CD4-positive, alpha-beta T cell treated with Interleukin-6 for 4 hours (primary cell): ENCODE measurements around the gene LCOR.
"Not testable (repeated sequence)": the region's sequence is repeated elsewhere in the genome, so short reads cannot be mapped to it uniquely, and the experiment has no call there.

Experiments used
- DNase-seq: peaks from one replicate; pipeline ENCODE4 v3.0.0-alpha.2; 2020; ENCODE audit warnings: mixed read lengths

Gene LCOR

DNA sequence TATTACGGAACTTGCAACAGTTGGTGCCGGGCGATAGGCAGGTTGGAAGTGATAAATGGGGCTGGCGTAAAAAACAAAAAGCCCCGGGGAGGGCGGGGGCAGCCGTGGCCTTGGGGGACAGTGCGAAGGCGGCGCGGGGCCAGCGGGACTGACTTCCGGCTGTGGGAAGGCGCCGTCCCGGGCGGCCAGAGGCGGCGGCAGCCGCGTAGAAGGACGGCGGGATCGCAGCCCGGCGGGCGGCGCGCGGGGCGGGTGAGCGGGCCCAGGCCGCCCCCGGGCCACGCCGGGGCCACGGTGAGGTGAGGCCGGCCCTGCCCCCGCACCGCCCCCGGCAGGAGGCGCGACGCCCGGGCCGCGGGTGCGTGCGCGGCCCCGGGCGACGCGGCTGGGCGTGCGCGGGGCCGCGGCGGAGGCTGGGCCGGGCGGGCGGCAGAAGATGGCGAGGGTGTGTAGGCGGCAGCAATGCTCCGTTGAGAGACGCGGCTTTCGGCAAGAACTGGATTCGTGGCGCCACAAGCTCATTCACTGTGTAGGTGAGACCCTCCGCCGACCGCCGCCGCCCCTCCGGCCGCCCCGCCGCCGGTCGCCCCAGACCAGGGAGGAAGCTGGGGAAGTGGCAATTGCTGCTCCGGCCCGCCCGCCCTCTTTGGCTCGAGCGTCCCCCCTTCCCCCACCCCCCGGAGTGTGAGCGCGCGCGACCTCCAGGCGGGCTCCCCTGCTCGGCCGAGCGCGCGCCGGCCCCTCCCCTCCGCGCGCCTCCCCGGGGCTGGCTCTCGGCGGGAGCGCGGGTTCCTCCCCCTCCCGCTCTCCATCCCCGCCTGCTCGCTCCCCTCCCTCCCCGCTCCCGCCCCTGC lies at the start of gene LCOR:
LCOR (plus strand) TSS at position 432 of the 854 bp plus-strand sequence. CDS start 116,760 bp downstream, outside the sequence.
- DNase-seq: peak; percentile 87

DNA sequence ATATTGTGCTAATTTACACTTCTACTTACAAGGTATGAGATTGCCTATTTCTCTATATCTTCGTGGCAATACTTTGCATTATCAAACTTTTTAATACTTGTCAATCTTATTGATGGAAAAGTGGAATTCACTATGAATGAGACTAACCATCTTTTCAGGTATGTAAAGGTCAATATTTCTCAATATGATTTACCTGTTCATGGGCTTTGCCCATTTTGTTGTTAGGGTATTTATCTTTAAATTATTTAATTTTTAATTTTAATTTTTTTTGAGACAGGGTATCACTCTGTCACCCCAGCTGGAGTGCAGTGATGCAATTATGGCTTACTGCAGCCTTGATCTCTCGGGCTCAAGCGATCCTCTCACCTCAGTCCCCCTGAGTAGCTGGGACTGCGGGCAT lies 47.8 kb upstream of the LCOR start:
- no peak for DNase-seq

DNA sequence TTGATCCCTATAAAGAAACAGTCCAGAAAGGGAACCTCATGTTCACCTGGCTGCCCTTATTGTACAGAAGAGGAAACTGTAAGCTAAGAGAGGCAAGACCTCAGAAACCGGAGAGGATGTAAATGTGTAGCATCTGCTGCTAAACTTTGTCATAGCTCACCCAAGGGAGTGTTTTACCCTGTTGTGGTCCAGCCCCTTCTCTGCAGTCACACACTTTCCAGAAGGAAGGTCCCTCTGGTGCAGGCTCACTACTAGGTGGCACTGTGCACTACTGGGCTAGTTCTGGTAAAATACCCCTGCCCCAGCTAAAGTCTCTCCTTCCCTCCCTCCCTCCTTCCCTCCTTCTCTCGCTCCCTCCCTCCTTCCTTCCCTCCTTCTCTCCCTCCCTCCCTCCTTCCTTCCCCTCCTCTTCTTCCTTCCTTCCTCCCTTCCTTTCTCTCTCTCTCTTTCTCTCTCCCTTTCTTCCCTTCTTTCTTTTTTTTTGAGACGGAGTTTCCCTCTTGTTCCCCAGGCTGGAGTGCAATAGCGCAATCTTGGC lies 42.5 kb upstream of the LCOR start:
- peak; percentile 74 for DNase-seq

GRCh38 chr10:96791902-96792301 lies 40.2 kb upstream of the LCOR start:
- DNase-seq: no peak

- no peak for DNase-seq
Measured at GRCh38 chr10:96794836-96795733, 37.0 kb upstream of the LCOR start.

DNA sequence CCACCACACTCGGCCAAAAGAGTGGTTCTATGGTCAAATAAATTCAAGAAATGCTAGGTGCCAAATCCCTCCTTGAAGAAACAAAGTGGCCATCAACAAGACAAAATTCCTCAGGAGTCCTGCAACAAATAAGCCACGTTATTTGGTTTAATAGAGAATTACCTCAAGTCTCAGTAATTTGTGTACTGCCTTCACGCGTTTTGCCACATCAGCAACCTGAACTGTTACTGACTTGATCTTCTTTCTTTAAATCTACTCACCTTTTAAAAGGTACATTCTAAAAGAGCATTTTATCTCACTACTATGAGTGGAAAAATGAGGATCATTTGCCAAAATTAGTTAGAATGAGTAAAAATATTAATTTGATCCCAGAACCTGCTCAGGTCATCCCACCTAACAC lies 34.6 kb upstream of the LCOR start:
- no peak for DNase-seq

- no peak for DNase-seq
Measured at GRCh38 chr10:96803288-96803664, 28.8 kb upstream of the LCOR start.

DNA sequence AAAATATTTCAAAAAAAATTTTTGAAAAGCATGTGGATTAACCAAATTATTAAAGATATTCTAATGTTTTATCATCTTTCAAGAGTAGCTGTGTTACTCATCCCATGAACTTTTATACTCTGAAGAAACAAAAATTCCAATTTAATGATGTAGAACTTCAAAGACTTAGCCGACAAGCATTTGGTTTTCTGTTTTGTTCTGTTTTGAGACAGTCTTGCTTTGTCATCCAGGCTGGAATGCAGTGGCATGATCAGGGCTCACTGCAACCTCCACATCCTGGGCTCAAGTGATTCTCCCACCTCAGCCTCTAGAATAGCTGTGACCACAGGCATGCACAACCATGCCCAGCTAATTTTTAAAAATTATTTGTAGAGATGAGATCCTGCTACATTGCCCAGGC lies 17.8 kb upstream of the LCOR start:
- DNase-seq: no peak

DNA sequence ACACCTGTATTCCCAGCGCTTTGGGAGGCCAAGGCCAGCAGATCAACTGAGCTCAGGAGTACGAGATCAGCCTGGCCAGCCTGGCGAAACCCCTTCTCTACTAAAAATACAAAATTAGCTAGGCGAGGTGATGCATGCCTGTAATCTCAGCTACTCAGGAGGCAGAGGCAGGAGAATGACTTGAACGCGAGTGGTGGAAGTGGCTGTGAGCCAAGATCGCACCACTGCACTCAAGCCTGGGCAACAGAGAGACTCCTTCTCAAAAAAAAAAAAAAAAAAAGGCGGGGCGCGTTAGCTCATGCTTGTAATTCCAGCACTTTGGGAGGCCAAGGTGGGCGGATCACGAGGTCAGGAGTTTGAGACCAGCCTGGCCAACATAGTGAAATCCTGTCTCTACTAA lies 13.1 kb upstream of the LCOR start:
- DNase-seq: not testable (repeated sequence)

- DNase-seq: no peak
Measured at GRCh38 chr10:96820765-96821164, 11.3 kb upstream of the LCOR start.

GRCh38 chr10:96826438-96826837 lies 5.7 kb upstream of the LCOR start:
- no peak for DNase-seq

GRCh38 chr10:96828609-96829008 lies 3.5 kb upstream of the LCOR start:
- no peak for DNase-seq

- no peak for DNase-seq
Measured at GRCh38 chr10:96829029-96829773, 2.9 kb upstream of the LCOR start.

DNA sequence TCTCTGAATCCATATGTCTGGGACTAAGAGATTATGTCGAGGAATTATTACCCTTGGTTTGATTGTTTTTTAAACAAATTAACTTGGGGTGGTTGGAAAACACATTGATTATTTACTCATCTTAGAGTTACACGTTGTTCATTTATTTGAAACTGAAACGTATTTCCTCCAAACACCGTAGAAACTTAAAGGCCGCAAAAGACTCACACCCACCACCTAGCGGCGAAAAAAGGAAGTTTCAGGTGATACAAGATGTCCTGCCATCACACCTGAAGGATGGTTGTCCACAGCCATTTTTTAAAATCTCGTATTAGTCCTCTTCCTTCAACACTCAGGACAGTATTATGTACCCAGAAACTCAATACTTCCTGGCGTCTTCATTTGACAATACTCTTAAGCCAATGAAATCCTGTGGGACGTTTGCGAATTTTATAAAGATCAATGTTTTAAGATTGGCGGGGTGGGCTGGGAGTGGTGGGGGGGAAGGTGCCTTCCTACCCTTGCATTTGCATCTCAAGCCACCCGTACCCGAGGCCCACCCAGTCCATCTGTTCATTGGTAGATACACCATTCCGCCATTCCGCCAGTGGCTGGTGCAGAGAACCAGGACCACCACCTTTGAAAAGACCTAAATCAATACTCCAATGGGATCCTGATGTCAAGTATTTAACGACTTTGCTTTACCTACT lies 1.4 kb upstream of the LCOR start:
- DNase-seq: peak; percentile 85

DNA sequence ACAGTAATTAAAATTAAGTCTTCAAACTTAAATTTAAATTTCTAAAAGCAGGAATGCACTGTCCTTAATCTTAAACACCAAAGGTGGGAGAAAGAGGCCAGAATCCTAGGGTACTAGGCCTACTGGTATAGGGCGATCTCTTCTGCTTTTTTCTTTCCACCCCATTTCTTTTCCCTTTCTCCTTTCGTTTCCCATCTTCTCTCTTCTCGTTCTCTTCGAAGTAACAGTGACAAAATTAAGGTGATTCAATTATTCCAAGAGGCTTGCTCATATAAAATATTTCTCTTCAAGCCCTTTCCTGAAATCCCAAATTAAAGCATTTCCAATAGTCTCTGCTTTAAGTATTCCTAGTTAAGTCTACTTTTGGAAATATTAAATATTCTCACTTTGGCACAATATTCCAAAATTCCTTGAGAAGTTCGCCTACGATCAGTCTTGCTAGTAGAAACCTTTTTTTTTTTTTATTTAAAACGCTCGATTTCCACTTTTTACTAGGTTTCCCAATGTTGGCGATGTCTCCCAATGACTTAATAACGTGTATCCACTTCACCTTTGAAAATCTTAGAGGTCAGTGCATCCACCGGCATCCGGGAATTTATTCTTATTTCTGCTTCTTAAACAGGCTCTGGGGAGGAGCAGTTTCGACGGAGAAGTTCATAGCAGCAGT lies 765 bp upstream of the LCOR start:
- no peak for DNase-seq

GRCh38 chr10:96832721-96833219 lies 672 bp downstream of the LCOR start:
- peak; percentile 87 for DNase-seq

DNA sequence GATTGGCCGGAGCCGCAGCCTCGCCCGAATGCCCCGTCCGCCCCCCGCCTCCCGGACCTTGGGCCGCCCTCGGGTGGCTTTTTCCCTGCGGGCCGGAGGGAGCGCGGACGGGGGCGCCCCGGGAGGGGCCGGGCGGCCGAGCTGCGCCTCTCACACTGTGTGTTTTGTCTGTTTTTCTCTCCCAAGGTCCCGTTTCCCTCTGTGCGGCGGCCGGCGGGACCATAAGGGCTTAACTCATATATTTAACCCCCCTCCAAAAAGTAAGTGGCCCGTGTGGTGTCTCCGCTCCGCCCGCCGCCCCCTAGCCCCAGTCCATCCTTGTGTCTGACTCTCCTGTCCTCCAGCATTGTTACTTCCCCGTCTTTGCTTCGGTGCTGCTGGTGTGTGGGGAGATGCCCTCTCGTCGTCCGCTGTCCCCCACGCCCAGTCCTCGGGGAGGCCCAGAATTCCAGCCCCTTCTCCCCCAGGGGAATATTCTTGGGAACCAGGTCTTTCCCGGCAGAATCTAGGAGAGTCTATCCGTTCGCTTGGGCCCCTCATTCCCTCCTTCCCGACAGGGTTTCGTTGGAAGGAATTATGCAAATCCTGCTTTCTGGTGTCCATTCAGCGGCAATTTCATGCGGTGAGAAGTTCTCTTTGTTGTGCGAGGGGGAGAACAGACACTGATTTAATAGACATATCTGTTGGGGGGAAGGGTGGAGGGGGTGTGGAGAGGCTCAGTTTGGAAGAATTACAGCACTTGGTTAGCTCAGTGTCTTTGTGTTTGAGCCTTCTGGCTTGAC lies 1.3 kb downstream of the LCOR start:
- no peak for DNase-seq

DNA sequence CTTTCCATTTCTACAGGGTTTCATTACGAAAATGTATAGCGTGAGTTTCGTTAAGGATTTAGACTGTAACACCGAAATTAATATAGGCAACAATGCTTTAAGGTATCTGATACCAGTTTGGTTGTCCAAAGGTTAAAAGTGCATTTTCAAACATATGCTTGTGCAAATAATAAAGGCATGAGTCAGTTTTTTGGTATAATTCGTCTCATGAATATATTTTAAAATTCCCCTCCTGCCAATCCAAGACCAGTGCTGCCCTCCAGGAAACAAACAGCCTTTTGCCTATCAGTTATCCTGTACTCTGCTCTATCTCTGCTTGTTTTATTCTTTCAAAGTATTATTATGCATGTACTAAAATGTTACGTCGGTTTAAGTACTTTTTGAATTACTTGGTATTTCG lies 2.0 kb downstream of the LCOR start:
- DNase-seq: no peak

DNA sequence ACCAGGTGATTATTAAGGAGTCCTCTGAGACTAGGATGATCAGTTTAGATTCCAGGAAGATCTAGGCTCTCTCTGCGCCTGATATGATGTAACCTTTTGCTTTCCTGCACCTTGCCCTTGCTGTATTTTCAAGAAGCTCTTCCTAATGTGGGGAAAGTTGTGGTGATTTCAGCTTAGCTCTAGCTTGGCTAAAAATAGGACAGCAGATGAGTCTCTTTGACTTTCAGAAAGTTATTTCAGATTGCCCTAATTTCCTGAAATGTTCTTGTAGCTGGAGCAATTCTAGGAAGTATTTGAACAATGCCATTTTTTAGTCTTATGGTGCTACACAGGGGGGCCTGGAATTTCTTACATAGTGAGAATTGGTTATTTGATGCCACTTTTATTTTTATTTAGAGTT lies 3.8 kb downstream of the LCOR start:
- DNase-seq: no peak

DNA sequence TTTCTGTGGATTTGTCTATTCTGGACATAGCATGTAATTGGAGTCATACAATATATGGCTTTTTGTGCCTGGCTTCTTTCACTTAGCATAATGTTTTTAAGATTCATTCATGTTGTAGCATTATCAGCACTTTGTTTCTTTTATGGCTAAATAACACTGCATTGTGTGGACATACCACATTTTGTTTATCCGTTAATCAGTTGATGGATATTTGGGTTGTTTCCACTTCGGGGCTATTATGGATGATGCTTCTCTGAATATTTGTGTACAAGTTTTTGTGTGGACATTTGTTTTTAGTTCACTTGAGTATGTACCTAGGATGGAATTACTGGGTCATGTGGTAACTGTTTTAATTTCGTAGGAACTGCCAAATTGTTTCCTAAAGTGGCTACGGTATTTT lies 6.4 kb downstream of the LCOR start:
- DNase-seq: no peak
